Measurements from ENCODE around the gene AFDN. TPM values are rescaled to one million over a fixed set of nuclear protein-coding genes. Genes with fewer than 3 reads are reported as not detected.

Gene AFDN
- total RNA-seq, 3 donors from 2014 or later (not counting 1 experiment from before 2014, with no cell fraction given), result 6.3 to 9.3 (median 7.9) TPM

DNA sequence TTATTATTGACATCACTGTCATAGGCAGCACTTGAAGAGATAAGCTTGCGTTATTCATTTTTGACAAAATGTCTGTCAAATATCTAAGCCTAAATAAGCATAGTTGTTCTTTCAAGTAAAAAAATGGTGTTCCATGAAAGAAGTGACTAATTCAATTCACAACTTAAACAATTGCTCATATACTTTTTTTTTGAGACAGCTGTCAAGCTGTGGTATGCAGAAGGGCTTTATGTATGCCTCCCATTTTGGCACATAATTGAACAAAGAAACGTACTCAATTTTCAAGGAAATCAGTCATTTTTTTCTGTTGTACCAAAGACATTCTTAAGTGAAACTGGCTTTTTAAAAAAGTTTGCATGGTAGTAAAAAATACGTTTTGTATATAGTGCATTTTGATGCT lies 8.5 kb downstream of the AFDN start:
- no peaks in the 10 kb centered on the region for H3K4me1 ChIP-seq (ENCODE audit: control insufficient read depth, insufficient read depth, low read length)
- H3K36me3 ChIP-seq (ENCODE audit: control insufficient read depth, insufficient read depth, low read length), result no peaks in the 10 kb centered on the region
- H3K27ac ChIP-seq (ENCODE audit: low read length), result no peak overlapping the region
- ATAC-seq (no peak), DNase-seq (no peak)
- Mint-ChIP-seq H3K4me3 (no peak overlapping the region), H3K9me3 (no peaks in the 10 kb centered on the region), H3K36me3 (no peaks in the 10 kb centered on the region), H3K4me1 (no peaks in the 10 kb centered on the region), H3K27me3 (ENCODE audit: low read depth in 2 of 2) (peaks cover 29 to 47% of the 10 kb centered on the region in 2 donors), H3K27ac (no peak overlapping the region)
- H3K4me3 ChIP-seq (ENCODE audit: low read length), result no peak overlapping the region
- WGBS (ENCODE audit: insufficient coverage), result 82% methylated on average over 2 of the region's 3 CpGs
- intact Hi-C loops (cut with micrococcal nuclease), result no loop called here
- H3K9me3 ChIP-seq (ENCODE audit: control insufficient read depth, insufficient read depth, low read length), result no peaks in the 10 kb centered on the region
- TF ChIP-seq, protein P1, sequence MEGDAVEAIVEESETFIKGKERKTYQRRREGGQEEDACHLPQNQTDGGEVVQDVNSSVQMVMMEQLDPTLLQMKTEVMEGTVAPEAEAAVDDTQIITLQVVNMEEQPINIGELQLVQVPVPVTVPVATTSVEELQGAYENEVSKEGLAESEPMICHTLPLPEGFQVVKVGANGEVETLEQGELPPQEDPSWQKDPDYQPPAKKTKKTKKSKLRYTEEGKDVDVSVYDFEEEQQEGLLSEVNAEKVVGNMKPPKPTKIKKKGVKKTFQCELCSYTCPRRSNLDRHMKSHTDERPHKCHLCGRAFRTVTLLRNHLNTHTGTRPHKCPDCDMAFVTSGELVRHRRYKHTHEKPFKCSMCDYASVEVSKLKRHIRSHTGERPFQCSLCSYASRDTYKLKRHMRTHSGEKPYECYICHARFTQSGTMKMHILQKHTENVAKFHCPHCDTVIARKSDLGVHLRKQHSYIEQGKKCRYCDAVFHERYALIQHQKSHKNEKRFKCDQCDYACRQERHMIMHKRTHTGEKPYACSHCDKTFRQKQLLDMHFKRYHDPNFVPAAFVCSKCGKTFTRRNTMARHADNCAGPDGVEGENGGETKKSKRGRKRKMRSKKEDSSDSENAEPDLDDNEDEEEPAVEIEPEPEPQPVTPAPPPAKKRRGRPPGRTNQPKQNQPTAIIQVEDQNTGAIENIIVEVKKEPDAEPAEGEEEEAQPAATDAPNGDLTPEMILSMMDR (IDR thresholded peaks at IDR 0.05), result no peak
- H3K27me3 ChIP-seq (ENCODE audit: control insufficient read depth, insufficient read depth, low read length), result peaks cover 18% of the 10 kb centered on the region

DNA sequence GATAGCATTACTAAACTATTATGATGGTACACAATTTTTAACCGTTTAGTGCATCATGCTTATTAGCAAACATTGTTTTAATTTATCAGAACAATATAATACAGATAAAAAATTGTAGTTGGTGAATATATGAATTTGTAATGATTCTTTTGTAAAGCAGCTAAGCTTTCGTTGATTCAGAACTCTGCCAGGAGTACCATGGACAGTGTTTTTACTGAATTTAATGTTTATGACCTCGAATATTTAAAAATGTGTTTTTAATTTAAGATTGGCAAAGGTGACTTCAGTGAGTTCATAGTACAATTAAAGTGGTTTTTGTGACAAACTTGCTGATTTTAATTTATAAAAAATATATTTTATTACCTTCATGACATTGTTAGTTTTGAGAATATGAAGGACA lies 10.0 kb downstream of the AFDN start:
- Mint-ChIP-seq H3K9me3 (no peaks in the 10 kb centered on the region), H3K4me1 (no peaks in the 10 kb centered on the region), H3K36me3 (no peaks in the 10 kb centered on the region), H3K27ac (no peak overlapping the region), H3K27me3 (ENCODE audit: low read depth in 2 of 2) (peaks cover 21 to 33% of the 10 kb centered on the region in 2 donors), H3K4me3 (no peak overlapping the region)
- intact Hi-C loops (cut with micrococcal nuclease), result no loop called here
- peaks cover 8% of the 10 kb centered on the region for H3K27me3 ChIP-seq (ENCODE audit: control insufficient read depth, insufficient read depth, low read length)
- WGBS (ENCODE audit: insufficient coverage), result 82% methylated on average over 2 of the region's 3 CpGs
- no peaks in the 10 kb centered on the region for H3K4me1 ChIP-seq (ENCODE audit: control insufficient read depth, insufficient read depth, low read length)
- no peaks in the 10 kb centered on the region for H3K36me3 ChIP-seq (ENCODE audit: control insufficient read depth, insufficient read depth, low read length)
- DNase-seq (no peak), ATAC-seq (no peak)
- H3K27ac ChIP-seq (ENCODE audit: low read length), result no peak overlapping the region
- TF ChIP-seq, protein P1 (IDR thresholded peaks at IDR 0.05), result no peak
- H3K4me3 ChIP-seq (ENCODE audit: low read length), result no peak overlapping the region
- H3K9me3 ChIP-seq (ENCODE audit: control insufficient read depth, insufficient read depth, low read length), result no peaks in the 10 kb centered on the region

DNA sequence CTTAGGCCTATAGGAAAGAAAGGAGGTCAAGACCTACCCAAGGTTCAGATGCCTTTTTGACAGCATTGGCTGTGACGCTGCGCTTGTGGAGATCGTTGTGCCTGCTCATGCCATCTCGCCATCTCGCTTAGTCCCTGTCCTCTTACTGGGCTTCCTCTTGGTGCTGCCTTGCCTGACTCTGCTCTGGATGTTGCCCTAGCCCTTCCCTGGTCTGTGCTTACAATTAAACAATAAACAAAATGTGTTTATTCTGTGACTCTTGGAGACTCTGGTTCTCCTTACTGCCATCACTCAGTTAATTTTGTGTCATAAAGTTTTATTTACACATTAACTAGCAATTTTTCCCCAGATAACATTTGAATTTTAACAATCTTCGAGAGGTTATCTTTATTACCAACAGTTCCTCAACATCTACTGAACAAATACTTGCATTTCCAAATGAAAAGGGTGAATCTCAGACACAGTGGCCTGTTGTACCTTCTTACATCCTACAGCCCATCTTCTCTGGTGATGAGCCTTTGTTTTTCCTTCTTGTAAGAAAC lies 11.6 kb downstream of the AFDN start:
- Histone ChIP-seq H3K4me1 (ENCODE audit: control insufficient read depth, insufficient read depth, low read length) (no peaks in the 10 kb centered on the region), H3K27me3 (ENCODE audit: control insufficient read depth, insufficient read depth, low read length) (peaks cover 3% of the 10 kb centered on the region), H3K9me3 (ENCODE audit: control insufficient read depth, insufficient read depth, low read length) (no peaks in the 10 kb centered on the region), H3K4me3 (ENCODE audit: low read length) (no peak overlapping the region), H3K36me3 (ENCODE audit: control insufficient read depth, insufficient read depth, low read length) (no peaks in the 10 kb centered on the region), H3K27ac (ENCODE audit: low read length) (no peak overlapping the region)
- H3K4me1 Mint-ChIP-seq, result no peaks in the 10 kb centered on the region
- no peak overlapping the region for H3K4me3 Mint-ChIP-seq
- ATAC-seq, result no peak
- WGBS (ENCODE audit: insufficient coverage), result 96% methylated on average over 6 of the region's 6 CpGs
- H3K9me3 Mint-ChIP-seq, result no peaks in the 10 kb centered on the region
- peaks cover 13 to 25% of the 10 kb centered on the region in 2 donors for H3K27me3 Mint-ChIP-seq (ENCODE audit: low read depth in 2 of 2)
- TF ChIP-seq, protein P1 (IDR thresholded peaks at IDR 0.05), result no peak
- intact Hi-C loops (cut with micrococcal nuclease), result no loop called here
- no peak overlapping the region for H3K27ac Mint-ChIP-seq
- no peak for DNase-seq
- H3K36me3 Mint-ChIP-seq, result no peaks in the 10 kb centered on the region

DNA sequence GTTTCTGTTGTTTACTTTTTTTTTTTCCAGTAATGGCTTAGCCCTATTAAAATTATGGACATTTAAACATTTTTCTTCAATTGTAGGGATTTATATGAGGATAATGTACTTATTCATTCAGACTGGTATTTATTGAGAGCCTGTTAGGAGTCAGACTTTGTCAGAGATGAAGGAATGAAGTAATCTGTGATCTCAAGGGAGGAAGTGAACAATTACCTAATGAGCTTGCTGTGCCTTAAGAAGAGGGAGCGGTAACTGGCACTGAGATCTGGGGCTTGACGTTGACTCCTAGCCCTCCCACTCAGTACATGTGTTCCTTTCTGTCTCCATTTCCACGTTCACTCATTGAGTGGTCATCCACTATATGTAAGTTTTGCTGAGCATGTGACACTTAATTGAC lies 12.6 kb downstream of the AFDN start:
- TF ChIP-seq, protein P1 (IDR thresholded peaks at IDR 0.05), result no peak
- H3K27ac Mint-ChIP-seq, result no peak overlapping the region
- intact Hi-C loops (cut with micrococcal nuclease), result no loop called here
- ATAC-seq (no peak), DNase-seq (no peak)
- 97% methylated on average over 3 of the region's 3 CpGs for WGBS (ENCODE audit: insufficient coverage)
- no peaks in the 10 kb centered on the region for H3K4me1 ChIP-seq (ENCODE audit: control insufficient read depth, insufficient read depth, low read length)
- no peaks in the 10 kb centered on the region for H3K9me3 ChIP-seq (ENCODE audit: control insufficient read depth, insufficient read depth, low read length)
- H3K27me3 ChIP-seq (ENCODE audit: control insufficient read depth, insufficient read depth, low read length), result peaks cover 3% of the 10 kb centered on the region
- no peaks in the 10 kb centered on the region for H3K4me1 Mint-ChIP-seq
- H3K27me3 Mint-ChIP-seq (ENCODE audit: low read depth in 2 of 2), result peaks cover 13 to 25% of the 10 kb centered on the region in 2 donors
- no peak overlapping the region for H3K27ac ChIP-seq (ENCODE audit: low read length)
- H3K9me3 Mint-ChIP-seq, result no peaks in the 10 kb centered on the region
- H3K36me3 ChIP-seq (ENCODE audit: control insufficient read depth, insufficient read depth, low read length), result no peaks in the 10 kb centered on the region
- H3K4me3 Mint-ChIP-seq, result no peak overlapping the region
- no peaks in the 10 kb centered on the region for H3K36me3 Mint-ChIP-seq
- no peak overlapping the region for H3K4me3 ChIP-seq (ENCODE audit: low read length)

Data from natural killer cell (primary cell).